ENCODE results near the gene KIT. TPM values are rescaled to one million over a fixed set of nuclear protein-coding genes. Genes with fewer than 3 reads are reported as not detected.

Gene KIT
- total RNA-seq, result 16.7 TPM

DNA sequence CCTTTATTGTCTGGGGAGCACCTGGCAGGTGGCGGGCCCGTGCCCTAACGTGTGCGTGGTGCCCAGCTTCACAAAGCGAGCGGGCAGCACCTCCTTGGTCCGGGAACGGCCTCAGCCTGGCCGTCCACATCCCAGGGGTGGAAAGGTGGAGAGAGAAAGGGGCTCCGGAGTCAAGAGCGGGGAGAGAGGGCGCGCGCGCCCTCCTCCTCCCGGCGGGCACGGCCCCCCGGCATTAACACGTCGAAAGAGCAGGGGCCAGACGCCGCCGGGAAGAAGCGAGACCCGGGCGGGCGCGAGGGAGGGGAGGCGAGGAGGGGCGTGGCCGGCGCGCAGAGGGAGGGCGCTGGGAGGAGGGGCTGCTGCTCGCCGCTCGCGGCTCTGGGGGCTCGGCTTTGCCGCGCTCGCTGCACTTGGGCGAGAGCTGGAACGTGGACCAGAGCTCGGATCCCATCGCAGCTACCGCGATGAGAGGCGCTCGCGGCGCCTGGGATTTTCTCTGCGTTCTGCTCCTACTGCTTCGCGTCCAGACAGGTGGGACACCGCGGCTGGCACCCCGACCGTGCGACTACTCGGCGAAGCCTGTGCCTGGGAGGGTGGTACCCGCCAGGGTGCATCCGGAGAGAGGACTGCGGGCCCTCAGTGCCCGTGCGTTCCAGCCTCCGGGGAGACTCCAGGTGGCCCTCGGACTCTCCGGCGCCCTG is at the start of gene KIT:
Gene KIT, plus strand, starts transcription at position 407 of the 701 bp plus-strand sequence. Its CDS starts 58 bp downstream, at position 465.
- no peak for DNase-seq (ENCODE audit: extremely low spot score in 2 of 2)
- Histone ChIP-seq H3K9me3 (no peaks in the 10 kb centered on the region), H3K27me3 (no peaks in the 10 kb centered on the region), H3K36me3 (no peaks in the 10 kb centered on the region), H3K4me1 (peaks cover 43% of the 10 kb centered on the region), H3K27ac (peak within 1 kb of the TSS; percentile 62), H3K4me3 (peak within 1 kb of the TSS; percentile 62 to 66)
- TF ChIP-seq, protein P1, sequence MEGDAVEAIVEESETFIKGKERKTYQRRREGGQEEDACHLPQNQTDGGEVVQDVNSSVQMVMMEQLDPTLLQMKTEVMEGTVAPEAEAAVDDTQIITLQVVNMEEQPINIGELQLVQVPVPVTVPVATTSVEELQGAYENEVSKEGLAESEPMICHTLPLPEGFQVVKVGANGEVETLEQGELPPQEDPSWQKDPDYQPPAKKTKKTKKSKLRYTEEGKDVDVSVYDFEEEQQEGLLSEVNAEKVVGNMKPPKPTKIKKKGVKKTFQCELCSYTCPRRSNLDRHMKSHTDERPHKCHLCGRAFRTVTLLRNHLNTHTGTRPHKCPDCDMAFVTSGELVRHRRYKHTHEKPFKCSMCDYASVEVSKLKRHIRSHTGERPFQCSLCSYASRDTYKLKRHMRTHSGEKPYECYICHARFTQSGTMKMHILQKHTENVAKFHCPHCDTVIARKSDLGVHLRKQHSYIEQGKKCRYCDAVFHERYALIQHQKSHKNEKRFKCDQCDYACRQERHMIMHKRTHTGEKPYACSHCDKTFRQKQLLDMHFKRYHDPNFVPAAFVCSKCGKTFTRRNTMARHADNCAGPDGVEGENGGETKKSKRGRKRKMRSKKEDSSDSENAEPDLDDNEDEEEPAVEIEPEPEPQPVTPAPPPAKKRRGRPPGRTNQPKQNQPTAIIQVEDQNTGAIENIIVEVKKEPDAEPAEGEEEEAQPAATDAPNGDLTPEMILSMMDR (IDR thresholded peaks at IDR 0.05), result no peak
- no peak for TF ChIP-seq POLR2A (IDR thresholded peaks at IDR 0.05)
- TF ChIP-seq POLR2AphosphoS5 (IDR thresholded peaks at IDR 0.05; ENCODE audit: insufficient read depth in 1 of 2, low read depth in 1 of 2), result peak in 1 of 2 donors; percentile 43
- intact Hi-C loops (cut with DNase I), result no loop called here

DNA sequence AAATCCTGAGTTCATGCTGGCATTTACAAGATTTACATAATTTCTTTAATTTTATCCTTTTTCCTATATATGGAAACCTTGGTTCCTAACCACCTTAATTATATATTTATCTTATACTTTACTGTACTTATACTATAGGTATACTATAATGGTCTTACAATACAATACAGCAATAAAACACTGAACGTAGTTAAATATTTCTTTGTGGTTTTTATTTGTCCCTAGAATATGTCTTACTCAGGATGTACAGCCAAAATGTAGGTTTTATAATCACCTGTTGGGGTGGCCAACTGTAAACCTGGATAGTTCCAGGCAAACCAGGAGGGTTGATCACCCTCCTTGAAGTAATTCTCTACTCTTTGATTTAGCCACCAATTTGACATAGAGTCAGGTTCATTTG is 48.4 kb upstream of the KIT start:
- no peak for DNase-seq (ENCODE audit: extremely low spot score in 2 of 2)
- intact Hi-C loops (cut with DNase I), result no loop called here
- Histone ChIP-seq H3K27ac (no peak overlapping the region), H3K4me3 (no peak overlapping the region), H3K27me3 (no peaks in the 10 kb centered on the region), H3K4me1 (no peaks in the 10 kb centered on the region), H3K36me3 (no peaks in the 10 kb centered on the region), H3K9me3 (no peaks in the 10 kb centered on the region)
- TF ChIP-seq, protein P1 (IDR thresholded peaks at IDR 0.05), result no peak
- TF ChIP-seq POLR2A (IDR thresholded peaks at IDR 0.05) (no peak), POLR2AphosphoS5 (IDR thresholded peaks at IDR 0.05; ENCODE audit: insufficient read depth in 1 of 2, low read depth in 1 of 2) (no peak)

DNA sequence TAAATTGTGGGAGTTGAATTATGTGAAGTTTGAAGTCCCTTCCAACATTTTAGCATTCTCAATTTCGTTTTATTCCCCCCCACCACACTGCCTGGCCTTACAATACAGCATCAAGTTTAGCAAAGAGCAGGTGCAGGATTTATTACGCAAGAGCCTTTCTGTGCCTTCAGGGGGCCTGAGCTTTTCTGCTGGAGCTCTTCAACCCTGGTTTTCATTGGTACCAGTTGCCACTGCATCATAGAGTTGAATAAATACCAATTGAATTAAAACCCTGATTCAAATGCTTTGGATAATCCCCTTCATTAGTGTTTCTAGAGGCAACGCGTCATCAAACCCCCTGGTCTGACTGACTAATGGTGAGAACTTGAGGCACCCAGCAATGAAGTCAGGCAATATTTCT is 43.6 kb upstream of the KIT start:
- intact Hi-C loops (cut with DNase I), result no loop called here
- Histone ChIP-seq H3K4me1 (no peaks in the 10 kb centered on the region), H3K4me3 (no peak overlapping the region), H3K9me3 (no peaks in the 10 kb centered on the region), H3K27ac (no peak overlapping the region), H3K36me3 (no peaks in the 10 kb centered on the region), H3K27me3 (no peaks in the 10 kb centered on the region)
- TF ChIP-seq, protein P1 (IDR thresholded peaks at IDR 0.05), result no peak
- TF ChIP-seq POLR2A (IDR thresholded peaks at IDR 0.05) (no peak), POLR2AphosphoS5 (IDR thresholded peaks at IDR 0.05; ENCODE audit: insufficient read depth in 1 of 2, low read depth in 1 of 2) (no peak)
- no peak for DNase-seq (ENCODE audit: extremely low spot score in 2 of 2)

DNA sequence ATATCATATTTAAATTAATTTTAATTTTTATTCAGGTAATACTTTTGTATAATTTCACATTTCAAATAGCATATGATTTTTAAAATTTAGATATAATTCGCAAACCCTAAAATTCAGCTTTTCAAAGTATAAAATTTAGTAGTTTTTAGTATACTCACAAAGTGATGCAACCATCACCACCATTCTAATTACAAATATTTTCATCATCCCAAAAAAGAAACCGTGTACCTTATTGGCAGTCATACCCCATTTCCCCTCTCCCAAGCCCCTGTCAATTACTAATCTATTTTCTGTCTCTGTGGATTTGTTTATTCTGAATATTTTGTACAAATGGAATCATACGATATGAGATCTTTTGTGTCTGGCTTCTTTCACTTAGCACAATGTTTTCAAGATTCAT is 37.0 kb upstream of the KIT start:
- intact Hi-C loops (cut with DNase I), result no loop called here
- H3K27ac ChIP-seq, result no peak overlapping the region

GRCh38 chr4:54625391-54625790 is 32.4 kb upstream of the KIT start:
- Histone ChIP-seq H3K36me3 (no peaks in the 10 kb centered on the region), H3K27ac (no peak overlapping the region), H3K4me1 (peaks cover 7% of the 10 kb centered on the region), H3K4me3 (no peak overlapping the region), H3K27me3 (no peaks in the 10 kb centered on the region), H3K9me3 (no peaks in the 10 kb centered on the region)
- TF ChIP-seq POLR2AphosphoS5 (IDR thresholded peaks at IDR 0.05; ENCODE audit: insufficient read depth in 1 of 2, low read depth in 1 of 2) (peak in 1 of 2 donors; percentile 62), POLR2A (IDR thresholded peaks at IDR 0.05) (no peak)
- intact Hi-C loops (cut with DNase I), result no loop called here
- no peak for DNase-seq (ENCODE audit: extremely low spot score in 2 of 2)

More for the DNA sequence above, 37.0 kb upstream of the KIT start:
- Histone ChIP-seq H3K4me1 (peaks cover under 1% of the 10 kb centered on the region), H3K9me3 (no peaks in the 10 kb centered on the region), H3K4me3 (no peak overlapping the region), H3K36me3 (no peaks in the 10 kb centered on the region), H3K27me3 (no peaks in the 10 kb centered on the region)
- DNase-seq (ENCODE audit: extremely low spot score in 2 of 2), result no peak
- TF ChIP-seq, protein P1 (IDR thresholded peaks at IDR 0.05), result no peak
- no peak for TF ChIP-seq POLR2AphosphoS5 (IDR thresholded peaks at IDR 0.05; ENCODE audit: insufficient read depth in 1 of 2, low read depth in 1 of 2)
- TF ChIP-seq POLR2A (IDR thresholded peaks at IDR 0.05), result no peak

Measured in vagina (tissue), 2 donors.